NCI-H2029 treated with DMSO at 0.1 percent for 48 hours (cell line): Measurements from ENCODE around the gene TMEM121.
"Not testable (repeated sequence)": the region's sequence is repeated elsewhere in the genome, so short reads cannot be mapped to it uniquely, and the experiment has no call there.

Experiments used
- DNase-seq: peaks from one replicate; lab custom pipeline; 2025; lab: John Stamatoyannopoulos, UW

Gene TMEM121

GRCh38 chr14:105528586-105529318, 2.4 kb downstream of the TMEM121 start:
- no peak for DNase-seq

- no peak for DNase-seq
Observed at GRCh38 chr14:105529319-105529568, 2.9 kb downstream of the TMEM121 start.

GRCh38 chr14:105529569-105530284, 3.3 kb downstream of the TMEM121 start:
- DNase-seq: no peak

- DNase-seq: no peak
Observed at GRCh38 chr14:105530285-105531087, 4.1 kb downstream of the TMEM121 start.

GRCh38 chr14:105531088-105531893, 4.9 kb downstream of the TMEM121 start:
- no peak for DNase-seq

- DNase-seq: no peak
Observed at GRCh38 chr14:105531894-105532623, 5.7 kb downstream of the TMEM121 start.

- no peak for DNase-seq
Observed at GRCh38 chr14:105532735-105533141, 6.4 kb downstream of the TMEM121 start.

GRCh38 chr14:105533391-105533790, 7.0 kb downstream of the TMEM121 start:
- no peak for DNase-seq

GRCh38 chr14:105533811-105534498, 7.6 kb downstream of the TMEM121 start:
- no peak for DNase-seq

- DNase-seq: no peak
Observed at GRCh38 chr14:105534586-105534985, 8.2 kb downstream of the TMEM121 start.

- DNase-seq: no peak
Observed at GRCh38 chr14:105536051-105536450, 9.7 kb downstream of the TMEM121 start.

- no peak for DNase-seq
Observed at GRCh38 chr14:105536691-105537579, 10.6 kb downstream of the TMEM121 start.

GRCh38 chr14:105537580-105538474, 11.4 kb downstream of the TMEM121 start:
- no peak for DNase-seq

- DNase-seq: no peak
Observed at GRCh38 chr14:105538481-105539049, 12.2 kb downstream of the TMEM121 start.

- no peak for DNase-seq
Observed at GRCh38 chr14:105540811-105541210, 14.4 kb downstream of the TMEM121 start.

GRCh38 chr14:105541218-105541875, 15.0 kb downstream of the TMEM121 start:
- no peak for DNase-seq

GRCh38 chr14:105545676-105546075, 19.3 kb downstream of the TMEM121 start:
- DNase-seq: not testable (repeated sequence)

- not testable (repeated sequence) for DNase-seq
Observed at GRCh38 chr14:105546410-105546809, 20.0 kb downstream of the TMEM121 start.
